ENCODE data around the gene AKNAD1.
"Not testable (repeated sequence)": the region's sequence is repeated elsewhere in the genome, so short reads cannot be mapped to it uniquely, and the experiment has no call there.

The AKNAD1 gene

GRCh38 chr1:108856994-108857393 lies at the start of gene AKNAD1:
AKNAD1 (minus strand) TSS chr1:108857094; CDS start chr1:108852664, 4,430 bp downstream.
- no peaks in the 10 kb centered on the region for H3K9me3 ChIP-seq (ENCODE audit: control insufficient read depth in 2 of 2, low read length in 2 of 2)
- H3K36me3 ChIP-seq (ENCODE audit: control insufficient read depth in 2 of 2, insufficient read depth in 2 of 2, low read length in 2 of 2), result no peaks in the 10 kb centered on the region
- no peak within 1 kb of the TSS for H3K9ac ChIP-seq (ENCODE audit: low read depth in 1 of 2, low read length in 2 of 2)
- no peak within 1 kb of the TSS for H3K27ac ChIP-seq (ENCODE audit: low read depth in 2 of 2, low read length in 2 of 2)
- no peaks in the 10 kb centered on the region for H3K4me1 ChIP-seq (ENCODE audit: control insufficient read depth in 2 of 2, insufficient read depth in 2 of 2, low read length in 2 of 2)
- H3K27me3 ChIP-seq (ENCODE audit: control insufficient read depth in 2 of 2, insufficient read depth in 2 of 2, low read length in 2 of 2), result no peaks in the 10 kb centered on the region
- H3K4me3 ChIP-seq (ENCODE audit: low read length in 2 of 2), result no peak within 1 kb of the TSS

GRCh38 chr1:108901106-108901505 lies 44.2 kb upstream of the AKNAD1 start:
- no peak overlapping the region for H3K27ac ChIP-seq (ENCODE audit: low read depth in 2 of 2, low read length in 2 of 2)
- peaks cover 0 to 3% of the 10 kb centered on the region in 2 donors for H3K4me1 ChIP-seq (ENCODE audit: control insufficient read depth in 2 of 2, insufficient read depth in 2 of 2, low read length in 2 of 2)
- no peaks in the 10 kb centered on the region for H3K27me3 ChIP-seq (ENCODE audit: control insufficient read depth in 2 of 2, insufficient read depth in 2 of 2, low read length in 2 of 2)
- no peak overlapping the region for H3K9ac ChIP-seq (ENCODE audit: low read depth in 1 of 2, low read length in 2 of 2)
- H3K4me3 ChIP-seq (ENCODE audit: low read length in 2 of 2), result no peak overlapping the region
- peaks cover 0 to 10% of the 10 kb centered on the region in 2 donors for H3K36me3 ChIP-seq (ENCODE audit: control insufficient read depth in 2 of 2, insufficient read depth in 2 of 2, low read length in 2 of 2)
- no peaks in the 10 kb centered on the region for H3K9me3 ChIP-seq (ENCODE audit: control insufficient read depth in 2 of 2, low read length in 2 of 2)

- H3K4me1 ChIP-seq (ENCODE audit: control insufficient read depth in 2 of 2, insufficient read depth in 2 of 2, low read length in 2 of 2), result peaks cover 0 to 3% of the 10 kb centered on the region in 2 donors
- no peak overlapping the region for H3K27ac ChIP-seq (ENCODE audit: low read depth in 2 of 2, low read length in 2 of 2)
- H3K9me3 ChIP-seq (ENCODE audit: control insufficient read depth in 2 of 2, low read length in 2 of 2), result no peaks in the 10 kb centered on the region
- no peaks in the 10 kb centered on the region for H3K27me3 ChIP-seq (ENCODE audit: control insufficient read depth in 2 of 2, insufficient read depth in 2 of 2, low read length in 2 of 2)
- no peak overlapping the region for H3K9ac ChIP-seq (ENCODE audit: low read depth in 1 of 2, low read length in 2 of 2)
- no peak overlapping the region for H3K4me3 ChIP-seq (ENCODE audit: low read length in 2 of 2)
- H3K36me3 ChIP-seq (ENCODE audit: control insufficient read depth in 2 of 2, insufficient read depth in 2 of 2, low read length in 2 of 2), result peaks cover 0 to 4% of the 10 kb centered on the region in 2 donors
Measured at GRCh38 chr1:108897865-108898720, 41.2 kb upstream of the AKNAD1 start.

GRCh38 chr1:108896146-108897145 lies 39.6 kb upstream of the AKNAD1 start:
- Histone ChIP-seq H3K27ac (ENCODE audit: low read depth in 2 of 2, low read length in 2 of 2) (no peak overlapping the region), H3K9ac (ENCODE audit: low read depth in 1 of 2, low read length in 2 of 2) (no peak overlapping the region)

GRCh38 chr1:108893141-108893530 lies 36.2 kb upstream of the AKNAD1 start:
- no peak overlapping the region for H3K27ac ChIP-seq (ENCODE audit: low read depth in 2 of 2, low read length in 2 of 2)
- H3K4me3 ChIP-seq (ENCODE audit: low read length in 2 of 2), result no peak overlapping the region
- no peak overlapping the region for H3K9ac ChIP-seq (ENCODE audit: low read depth in 1 of 2, low read length in 2 of 2)
- H3K36me3 ChIP-seq (ENCODE audit: control insufficient read depth in 2 of 2, insufficient read depth in 2 of 2, low read length in 2 of 2), result no peaks in the 10 kb centered on the region
- H3K9me3 ChIP-seq (ENCODE audit: control insufficient read depth in 2 of 2, low read length in 2 of 2), result no peaks in the 10 kb centered on the region
- H3K27me3 ChIP-seq (ENCODE audit: control insufficient read depth in 2 of 2, insufficient read depth in 2 of 2, low read length in 2 of 2), result no peaks in the 10 kb centered on the region
- peaks cover 3 to 5% of the 10 kb centered on the region in 2 donors for H3K4me1 ChIP-seq (ENCODE audit: control insufficient read depth in 2 of 2, insufficient read depth in 2 of 2, low read length in 2 of 2)

More at GRCh38 chr1:108896146-108897145, 39.6 kb upstream of the AKNAD1 start:
- Histone ChIP-seq H3K27me3 (ENCODE audit: control insufficient read depth in 2 of 2, insufficient read depth in 2 of 2, low read length in 2 of 2) (no peaks in the 10 kb centered on the region), H3K9me3 (ENCODE audit: control insufficient read depth in 2 of 2, low read length in 2 of 2) (no peaks in the 10 kb centered on the region), H3K4me1 (ENCODE audit: control insufficient read depth in 2 of 2, insufficient read depth in 2 of 2, low read length in 2 of 2) (peaks cover 0 to 3% of the 10 kb centered on the region in 2 donors), H3K36me3 (ENCODE audit: control insufficient read depth in 2 of 2, insufficient read depth in 2 of 2, low read length in 2 of 2) (no peaks in the 10 kb centered on the region), H3K4me3 (ENCODE audit: low read length in 2 of 2) (no peak overlapping the region)

- peaks cover 3 to 5% of the 10 kb centered on the region in 2 donors for H3K4me1 ChIP-seq (ENCODE audit: control insufficient read depth in 2 of 2, insufficient read depth in 2 of 2, low read length in 2 of 2)
- no peaks in the 10 kb centered on the region for H3K27me3 ChIP-seq (ENCODE audit: control insufficient read depth in 2 of 2, insufficient read depth in 2 of 2, low read length in 2 of 2)
- no peaks in the 10 kb centered on the region for H3K36me3 ChIP-seq (ENCODE audit: control insufficient read depth in 2 of 2, insufficient read depth in 2 of 2, low read length in 2 of 2)
- H3K9me3 ChIP-seq (ENCODE audit: control insufficient read depth in 2 of 2, low read length in 2 of 2), result no peaks in the 10 kb centered on the region
- H3K4me3 ChIP-seq (ENCODE audit: low read length in 2 of 2), result no peak overlapping the region
- H3K9ac ChIP-seq (ENCODE audit: low read depth in 1 of 2, low read length in 2 of 2), result no peak overlapping the region
- no peak overlapping the region for H3K27ac ChIP-seq (ENCODE audit: low read depth in 2 of 2, low read length in 2 of 2)
Measured at GRCh38 chr1:108892356-108893140, 35.7 kb upstream of the AKNAD1 start.

- no peak overlapping the region for H3K4me3 ChIP-seq (ENCODE audit: low read length in 2 of 2)
- peaks cover 3% of the 10 kb centered on the region in 2 donors for H3K4me1 ChIP-seq (ENCODE audit: control insufficient read depth in 2 of 2, insufficient read depth in 2 of 2, low read length in 2 of 2)
- no peak overlapping the region for H3K27ac ChIP-seq (ENCODE audit: low read depth in 2 of 2, low read length in 2 of 2)
- no peak overlapping the region for H3K9ac ChIP-seq (ENCODE audit: low read depth in 1 of 2, low read length in 2 of 2)
- no peaks in the 10 kb centered on the region for H3K27me3 ChIP-seq (ENCODE audit: control insufficient read depth in 2 of 2, insufficient read depth in 2 of 2, low read length in 2 of 2)
- H3K9me3 ChIP-seq (ENCODE audit: control insufficient read depth in 2 of 2, low read length in 2 of 2), result no peaks in the 10 kb centered on the region
- H3K36me3 ChIP-seq (ENCODE audit: control insufficient read depth in 2 of 2, insufficient read depth in 2 of 2, low read length in 2 of 2), result no peaks in the 10 kb centered on the region
Measured at GRCh38 chr1:108889706-108890384, 33.0 kb upstream of the AKNAD1 start.

- H3K9me3 ChIP-seq (ENCODE audit: control insufficient read depth in 2 of 2, low read length in 2 of 2); H3K27me3 ChIP-seq (ENCODE audit: control insufficient read depth in 2 of 2, insufficient read depth in 2 of 2, low read length in 2 of 2); H3K27ac ChIP-seq (ENCODE audit: low read depth in 2 of 2, low read length in 2 of 2); H3K4me1 ChIP-seq (ENCODE audit: control insufficient read depth in 2 of 2, insufficient read depth in 2 of 2, low read length in 2 of 2); H3K36me3 ChIP-seq (ENCODE audit: control insufficient read depth in 2 of 2, insufficient read depth in 2 of 2, low read length in 2 of 2); H3K9ac ChIP-seq (ENCODE audit: low read depth in 1 of 2, low read length in 2 of 2); H3K4me3 ChIP-seq (ENCODE audit: low read length in 2 of 2): not testable (repeated sequence)
Measured at GRCh38 chr1:108889006-108889645, 32.2 kb upstream of the AKNAD1 start.

- no peak overlapping the region for H3K4me3 ChIP-seq (ENCODE audit: low read length in 2 of 2)
- H3K27me3 ChIP-seq (ENCODE audit: control insufficient read depth in 2 of 2, insufficient read depth in 2 of 2, low read length in 2 of 2), result no peaks in the 10 kb centered on the region
- H3K9me3 ChIP-seq (ENCODE audit: control insufficient read depth in 2 of 2, low read length in 2 of 2), result no peaks in the 10 kb centered on the region
- no peak overlapping the region for H3K9ac ChIP-seq (ENCODE audit: low read depth in 1 of 2, low read length in 2 of 2)
- no peaks in the 10 kb centered on the region for H3K36me3 ChIP-seq (ENCODE audit: control insufficient read depth in 2 of 2, insufficient read depth in 2 of 2, low read length in 2 of 2)
- H3K27ac ChIP-seq (ENCODE audit: low read depth in 2 of 2, low read length in 2 of 2), result no peak overlapping the region
- peaks cover 3% of the 10 kb centered on the region in 2 donors for H3K4me1 ChIP-seq (ENCODE audit: control insufficient read depth in 2 of 2, insufficient read depth in 2 of 2, low read length in 2 of 2)
Measured at GRCh38 chr1:108886292-108886691, 29.4 kb upstream of the AKNAD1 start.

Measured in mucosa of rectum (tissue), 2 donors.